ENCODE data around the gene HCFC2. TPM values are rescaled to one million over a fixed set of nuclear protein-coding genes. Genes with fewer than 3 reads are reported as not detected.

The HCFC2 gene
- total RNA-seq = 6.2 and 13.3 TPM in 2 replicates

DNA sequence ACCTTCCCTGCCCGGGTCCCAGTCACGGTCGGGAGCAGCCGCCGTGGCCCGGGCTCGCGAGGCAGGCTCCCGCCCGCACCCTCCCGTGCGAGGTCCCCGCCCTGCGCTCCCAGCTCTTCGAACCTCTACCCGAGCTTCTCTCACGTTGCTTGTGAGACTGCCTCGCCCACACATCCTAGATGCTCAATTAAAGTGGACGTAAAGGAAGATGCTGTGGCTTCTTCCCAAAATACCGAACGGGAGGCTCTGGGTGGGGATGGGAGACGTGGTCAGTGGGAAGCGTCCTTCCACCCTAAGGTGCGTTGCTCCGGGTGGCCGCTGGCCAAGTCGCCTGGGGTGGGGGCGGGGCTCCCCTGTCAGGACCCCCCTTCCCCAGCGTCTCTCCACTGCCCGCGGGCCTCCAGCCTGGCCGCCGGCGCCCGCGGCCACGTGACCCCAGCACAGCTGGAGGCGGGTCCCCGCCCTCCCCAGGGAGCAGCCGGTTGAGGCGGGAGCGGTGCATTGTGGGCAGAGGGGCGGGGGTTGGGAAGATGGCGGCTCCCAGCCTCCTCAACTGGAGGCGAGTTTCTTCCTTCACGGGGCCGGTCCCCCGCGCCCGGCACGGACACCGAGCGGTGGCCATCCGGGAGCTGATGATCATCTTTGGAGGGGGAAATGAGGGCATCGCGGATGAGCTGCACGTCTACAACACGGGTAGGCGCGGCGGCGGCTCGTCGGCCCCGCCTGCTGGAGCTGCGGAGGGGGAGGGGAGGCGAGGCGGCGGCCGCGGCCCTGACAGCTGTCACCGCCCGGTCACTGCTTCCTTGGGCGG lies at the start of gene HCFC2:
Gene HCFC2, plus strand, starts transcription at position 501 of the 811 bp plus-strand sequence. Its CDS starts 30 bp downstream, at position 531.

DNA sequence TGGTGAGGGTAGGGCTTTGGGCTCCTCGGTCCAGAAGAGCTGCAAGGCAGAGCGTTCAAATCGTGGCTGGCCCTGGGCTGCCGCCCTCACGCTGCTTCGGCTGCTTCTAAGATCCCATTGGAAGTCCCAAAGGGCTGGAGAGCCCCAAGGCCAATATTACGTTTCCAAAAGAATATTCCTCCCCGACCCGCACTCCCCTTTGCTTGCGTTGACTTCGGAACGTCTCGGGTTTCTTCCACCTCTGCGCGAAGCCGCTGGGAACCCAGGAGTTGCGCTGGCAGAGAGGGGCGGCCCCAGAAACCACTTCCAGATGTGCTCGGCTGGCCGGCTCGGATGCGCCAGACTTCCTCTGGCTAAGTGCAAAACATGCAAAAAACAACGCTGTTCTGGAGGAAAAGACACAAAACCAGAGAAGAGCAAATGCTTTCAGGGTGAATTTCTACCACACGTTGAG lies 14.4 kb upstream of the HCFC2 start, which contains the start of gene GLT8D2:
Gene GLT8D2, minus strand, starts transcription at position 285 of the 454 bp plus-strand sequence. CDS start 30,539 bp downstream, outside the sequence.

DNA sequence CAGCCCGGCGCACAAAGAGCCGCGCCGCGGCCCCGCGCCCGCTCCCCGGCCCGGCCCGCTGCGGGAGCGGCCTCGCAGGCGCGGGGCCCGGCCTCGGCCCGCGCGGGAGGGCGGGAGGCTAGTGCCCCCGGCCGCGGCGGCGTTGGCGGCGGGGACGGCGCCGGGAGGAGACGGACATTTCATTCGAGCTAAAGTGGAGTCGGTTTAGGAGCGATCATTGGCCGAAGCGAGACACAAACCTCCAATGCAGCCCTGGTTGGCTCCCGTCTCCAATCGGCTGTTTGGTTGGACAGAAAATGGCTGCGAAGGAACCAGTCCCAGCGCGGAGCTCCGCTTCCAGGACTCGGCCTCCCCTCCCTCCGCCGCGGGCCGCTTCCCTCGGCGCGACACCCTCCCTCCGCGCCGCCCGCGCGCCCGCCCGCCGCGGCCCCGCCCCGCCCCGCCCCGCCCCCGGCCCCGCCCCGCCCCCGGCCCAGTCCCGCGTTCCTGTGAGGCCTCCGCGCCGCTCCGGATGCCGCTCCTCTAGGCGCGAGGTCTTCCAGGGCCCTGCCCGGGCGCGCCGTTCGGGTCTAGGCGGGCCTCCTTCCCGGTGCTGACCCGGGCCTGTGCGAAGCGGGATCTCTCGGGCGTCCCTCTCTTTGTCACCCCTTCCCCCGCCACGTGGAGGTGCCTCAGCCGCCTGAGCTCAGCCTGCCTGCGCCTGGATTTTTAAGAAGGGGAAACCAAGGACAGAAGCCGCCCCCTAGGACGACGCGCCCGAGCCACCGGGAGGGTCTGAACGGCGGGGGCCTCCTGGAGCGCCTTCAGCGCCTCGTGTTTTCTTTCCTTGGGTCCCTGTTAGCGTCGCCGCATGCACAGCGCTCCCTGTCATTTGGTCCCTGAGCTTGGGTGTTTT lies 73.8 kb downstream of the HCFC2 start, which contains the start of gene NFYB:
Gene NFYB, minus strand, starts transcription at position 309 of the 895 bp plus-strand sequence. CDS start 2,757 bp downstream, outside the sequence.

Other genes starting within 250 kb of the HCFC2 start
- 17.8 and 19.0 TPM in 2 replicates for gene NT5DC3, start 223.3 kb upstream of the HCFC2 start, total RNA-seq
- gene HSP90B1, start 134.1 kb upstream of the HCFC2 start, total RNA-seq = 890 and 1,175 TPM in 2 replicates
- 47.2 and 61.6 TPM in 2 replicates for gene TDG, start 98.7 kb upstream of the HCFC2 start, total RNA-seq
- 1.6 and 2.1 TPM in 2 replicates for gene GLT8D2, start 14.3 kb upstream of the HCFC2 start, total RNA-seq
- gene NFYB, start 73.7 kb downstream of the HCFC2 start, total RNA-seq = 21.4 and 22.6 TPM in 2 replicates
- gene TXNRD1, start 151.2 kb downstream of the HCFC2 start, total RNA-seq = 135 and 151 TPM in 2 replicates
- 1.0 and 5.8 TPM in 2 replicates for gene EID3, start 239.2 kb downstream of the HCFC2 start, total RNA-seq